HG03342 (cell line): ENCODE data around the gene ZNF121.

Source experiments
- ATAC-seq: cut with Tn5 transposase; IDR thresholded peaks from one replicate; pipeline ENCODE4 v1.9.1; 2021; ENCODE audit warnings: mild to moderate bottlenecking, moderate library complexity; ENCODE audit not compliant: unreplicated experiment

The ZNF121 gene

GRCh38 chr19:9538183-9539058 is 45.9 kb downstream of the ZNF121 start, which contains the start of gene ZNF426:
Gene ZNF426 (minus strand): TSS chr19:9538645. CDS start chr19:9536232, 2,413 bp downstream.
- no peak for ATAC-seq

DNA sequence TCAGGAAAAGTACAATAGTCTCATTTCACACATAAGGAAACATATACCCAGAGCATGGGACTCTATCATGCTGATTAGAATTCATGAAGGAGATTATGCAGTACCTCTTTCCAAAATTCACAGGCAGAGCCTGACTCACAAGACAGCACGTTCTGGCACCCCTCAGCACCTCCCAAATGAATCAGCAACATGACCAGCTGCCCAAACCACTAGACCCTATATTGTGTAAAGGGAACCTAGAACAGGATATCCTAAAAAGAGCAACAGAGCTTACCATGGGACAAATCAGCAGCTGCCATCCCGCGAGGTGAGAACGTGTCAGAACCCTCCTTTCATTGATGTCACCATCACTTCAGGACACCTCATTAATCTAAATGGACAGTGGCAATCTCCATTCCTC is 48.4 kb downstream of the ZNF121 start:
- ATAC-seq = no peak

DNA sequence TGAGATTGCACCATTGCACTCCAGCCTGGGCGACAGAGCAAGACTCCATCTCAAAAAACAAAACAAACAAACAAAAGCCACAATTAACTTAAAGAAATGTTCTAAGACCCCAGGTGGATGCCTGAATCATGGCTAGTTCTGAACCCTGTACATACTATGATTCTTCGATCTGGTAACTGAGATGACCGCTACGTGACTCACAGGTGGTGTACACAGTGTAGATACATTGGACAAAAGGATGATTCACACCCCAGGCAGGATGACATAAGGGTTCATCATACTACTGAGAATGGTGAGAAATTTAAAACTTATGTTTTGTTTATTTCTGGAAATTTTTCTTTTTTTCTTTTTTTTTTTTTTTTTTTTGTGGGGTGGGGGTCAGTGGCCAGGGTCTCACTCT is 52.4 kb downstream of the ZNF121 start:
- no peak for ATAC-seq

DNA sequence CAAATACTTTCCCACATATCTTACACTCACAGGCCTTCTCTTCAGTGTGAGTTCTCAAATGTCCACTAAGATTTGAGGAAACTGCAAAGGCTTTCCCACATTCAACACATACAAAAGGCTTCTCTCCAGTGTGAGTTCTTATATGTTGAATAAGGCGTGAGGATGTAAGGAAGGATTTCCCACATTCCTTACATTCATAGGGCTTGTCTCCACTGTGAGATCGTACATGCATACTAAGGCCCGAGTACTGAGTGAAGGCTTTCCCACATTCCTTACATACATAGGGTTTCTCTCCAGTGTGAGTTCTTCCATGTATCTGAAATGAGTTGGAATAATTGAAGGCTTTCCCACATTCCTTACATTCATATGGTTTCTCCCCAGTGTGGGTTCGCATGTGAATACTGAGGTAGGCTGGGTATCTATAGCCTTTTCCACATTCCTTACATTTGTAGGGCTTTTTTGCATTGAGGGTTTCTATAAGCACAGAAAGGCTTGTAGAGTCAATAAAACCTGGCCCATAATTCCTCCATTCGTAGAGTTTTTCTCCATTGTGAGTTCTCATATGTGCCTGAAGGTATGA is 55.5 kb downstream of the ZNF121 start:
- no peak for ATAC-seq

- no peak for ATAC-seq
Observed at GRCh38 chr19:9523885-9524474, 60.3 kb downstream of the ZNF121 start.
